ENCODE data around the gene PRRX2. TPM values are rescaled to one million over a fixed set of nuclear protein-coding genes. Genes with fewer than 3 reads are reported as not detected.
A peak's percentile ranks its signal among the peaks of the same experiment; 100 is the strongest.

PRRX2 gene
- total and polyA plus RNA-seq, 2 experiments from 2014 or later = 5.8 to 8.3 TPM

DNA sequence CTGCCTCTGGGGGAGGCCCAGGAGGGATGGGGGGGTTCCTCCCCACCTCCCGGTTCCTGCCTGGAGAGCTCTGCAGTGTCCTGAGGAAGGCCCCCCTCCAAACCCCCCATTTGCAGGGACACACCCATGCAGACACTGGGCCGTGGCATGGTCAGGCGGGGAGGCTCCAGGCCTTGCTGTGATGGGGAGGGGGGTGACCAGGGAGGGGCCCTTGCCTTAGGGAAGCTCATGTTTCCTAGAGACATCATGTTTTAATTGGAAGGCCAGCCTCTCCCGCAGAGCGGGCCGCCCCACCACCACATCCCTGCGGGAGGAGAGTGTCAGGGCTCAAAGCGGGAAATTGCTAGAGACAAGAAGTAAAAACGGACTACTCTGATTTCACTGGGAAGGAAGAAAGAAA is 12.0 kb downstream of the PRRX2 start:
- H4K20me1 ChIP-seq (replicated peaks; ENCODE audit: insufficient read depth) = no peaks in the 10 kb centered on the region
- H3K4me2 ChIP-seq = no peak overlapping the region

More for the DNA sequence above, 12.0 kb downstream of the PRRX2 start:
- DNase-seq (ENCODE audit: low spot score) (no peak), ATAC-seq (peak; percentile 62)
- no peaks in the 10 kb centered on the region; the same call in 1 of the 2 replicates for H3K4me1 ChIP-seq (ENCODE audit: insufficient read depth)
- TF ChIP-seq ZNF331 (CRISPR knock-in tag; IDR thresholded peaks at IDR 0.05; ENCODE audit: low read depth) = no peak
- TF ChIP-seq JUNB (IDR thresholded peaks at IDR 0.05; ENCODE audit: unreplicated experiment) = no peak
- TF ChIP-seq EZH2phosphoT487 (IDR thresholded peaks at IDR 0.05; ENCODE audit: unreplicated experiment) = no peak
- no peak for TF ChIP-seq ZNF114 (CRISPR knock-in tag; IDR thresholded peaks at IDR 0.05)
- TF ChIP-seq REST (IDR thresholded peaks at IDR 0.05; ENCODE audit: unreplicated experiment) = no peak
- no peak for TF ChIP-seq CREB1 (CRISPR knock-in tag; IDR thresholded peaks at IDR 0.05; ENCODE audit: low read depth)
- TF ChIP-seq ZNF462 (CRISPR knock-in tag; IDR thresholded peaks at IDR 0.05) = no peak
- no peak for TF ChIP-seq EZH2 (IDR thresholded peaks at IDR 0.05; ENCODE audit: low read depth, unreplicated experiment)
- no peak for TF ChIP-seq STAT1 (IDR thresholded peaks at IDR 0.05; ENCODE audit: unreplicated experiment)
- no peak for TF ChIP-seq ETS1 (IDR thresholded peaks at IDR 0.05)
- TF ChIP-seq, protein P1, sequence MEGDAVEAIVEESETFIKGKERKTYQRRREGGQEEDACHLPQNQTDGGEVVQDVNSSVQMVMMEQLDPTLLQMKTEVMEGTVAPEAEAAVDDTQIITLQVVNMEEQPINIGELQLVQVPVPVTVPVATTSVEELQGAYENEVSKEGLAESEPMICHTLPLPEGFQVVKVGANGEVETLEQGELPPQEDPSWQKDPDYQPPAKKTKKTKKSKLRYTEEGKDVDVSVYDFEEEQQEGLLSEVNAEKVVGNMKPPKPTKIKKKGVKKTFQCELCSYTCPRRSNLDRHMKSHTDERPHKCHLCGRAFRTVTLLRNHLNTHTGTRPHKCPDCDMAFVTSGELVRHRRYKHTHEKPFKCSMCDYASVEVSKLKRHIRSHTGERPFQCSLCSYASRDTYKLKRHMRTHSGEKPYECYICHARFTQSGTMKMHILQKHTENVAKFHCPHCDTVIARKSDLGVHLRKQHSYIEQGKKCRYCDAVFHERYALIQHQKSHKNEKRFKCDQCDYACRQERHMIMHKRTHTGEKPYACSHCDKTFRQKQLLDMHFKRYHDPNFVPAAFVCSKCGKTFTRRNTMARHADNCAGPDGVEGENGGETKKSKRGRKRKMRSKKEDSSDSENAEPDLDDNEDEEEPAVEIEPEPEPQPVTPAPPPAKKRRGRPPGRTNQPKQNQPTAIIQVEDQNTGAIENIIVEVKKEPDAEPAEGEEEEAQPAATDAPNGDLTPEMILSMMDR (conservative IDR thresholded peaks at IDR 0.05; ENCODE audit: low read depth in 2 of 2) = no peak
- no peak for TF ChIP-seq NANOG (IDR thresholded peaks at IDR 0.05; ENCODE audit: borderline replicate concordance)
- TF ChIP-seq POLR2AphosphoS5 (IDR thresholded peaks at IDR 0.05; ENCODE audit: low read depth) = no peak
- H3K79me2 ChIP-seq (replicated peaks; ENCODE audit: insufficient read depth) = no peaks in the 10 kb centered on the region
- no peak overlapping the region for H3K4me3 ChIP-seq
- no peaks in the 10 kb centered on the region for H3K36me3 Mint-ChIP-seq (ENCODE audit: low read depth)
- H2AFZ ChIP-seq = no peak overlapping the region
- peaks cover 10% of the 10 kb centered on the region for H3K27me3 Mint-ChIP-seq (ENCODE audit: insufficient read depth, low read depth, poor library complexity)
- no peaks in the 10 kb centered on the region for H3K36me3 ChIP-seq (ENCODE audit: insufficient read depth)
- H3K4me1 Mint-ChIP-seq = peaks cover 8% of the 10 kb centered on the region
- H3F3A ChIP-seq (replicated peaks; ENCODE audit: low read depth) = no peaks in the 10 kb centered on the region
- no peak overlapping the region for H3K27ac ChIP-seq (ENCODE audit: low read depth)
- no peaks in the 10 kb centered on the region for H3K27me3 ChIP-seq (ENCODE audit: insufficient read depth)
- no peaks in the 10 kb centered on the region for H3K9me2 ChIP-seq (ENCODE audit: insufficient read depth)
- no peak overlapping the region for H3K4me3 Mint-ChIP-seq
- no peak overlapping the region for H3K27ac Mint-ChIP-seq
- no peaks in the 10 kb centered on the region for H3K9me3 Mint-ChIP-seq

All from GM23338 (cell line).